Vagina (tissue), 2 donors: ENCODE measurements around the gene SREBF2.

Experiments
- CTCF ChIP-seq, 3 experiments: fragments of 450-650 bp in 2 of 3; fragments of 200-600 bp in 1 of 3; sonication (generic) in 1 of 3; IDR thresholded peaks; one replicate each; pipeline ENCODE4 v1.5.1; 2017 to 2019; ENCODE audit warnings: antibody characterized with exemption in 3 of 3, mild to moderate bottlenecking in 2 of 3, moderate library complexity in 2 of 3
- POLR2A ChIP-seq, 2 donors: fragments of 450-650 bp; IDR thresholded peaks; one replicate each; pipeline ENCODE4 v1.6.1; 2017; ENCODE audit warnings: antibody characterized with exemption in 2 of 2, mild to moderate bottlenecking in 2 of 2, moderate library complexity in 2 of 2

- no peak for TF ChIP-seq POLR2A (IDR thresholded peaks at IDR 0.05)
- no peak for TF ChIP-seq CTCF (IDR thresholded peaks at IDR 0.05)
Observed at GRCh38 chr22:41931701-41932269, 98.9 kb downstream of the SREBF2 start.
